Muscle of back (tissue), 13 donors: ENCODE results near the gene TAOK2. TPM values are rescaled to one million over a fixed set of nuclear protein-coding genes. Genes with fewer than 3 reads are reported as not detected.
"Not testable (repeated sequence)": the region's sequence is repeated elsewhere in the genome, so short reads cannot be mapped to it uniquely, and the experiment has no call there.

ENCODE experiments used
- DNase-seq, 3 donors: peaks; one replicate each; pipeline versions ENCODE4 v3.0.0 to v3.0.0-alpha.2; 2013
- long read RNA-seq, 9 donors: transcript quantifications; one replicate each; lab custom pipeline, GENCODE V29; 2026
- polyA plus RNA-seq, 10 donors: library from polyadenylated mRNA; unstranded; fragments of 120-200 nt; gene quantifications; one replicate each; pipeline ENCODE4 v1.2.1, GENCODE V29; 2013; ENCODE audit not compliant: insufficient read length in 10 of 10

The TAOK2 gene
- 10 to 100 TPM; 25.1 to 39.2 (median 32.9) TPM for polyA plus RNA-seq
- long read RNA-seq, donor 1, full-length matches to known transcripts = 2 of 8 reads
- long read RNA-seq, donor 1, partial matches to known transcripts = 6 of 8 reads
- long read RNA-seq, donor 1, other reads (novel, unspliced or antisense) = 0 of 8 reads
- long read RNA-seq, donor 2 = 0 reads
- long read RNA-seq, donor 3 = 0 reads
- long read RNA-seq, donor 4, partial matches to known transcripts = 0 of 1 reads
- long read RNA-seq, donor 4, other reads (novel, unspliced or antisense) = 0 of 1 reads
- long read RNA-seq, donor 5, partial matches to known transcripts = 5 of 5 reads
- long read RNA-seq, donor 5, other reads (novel, unspliced or antisense) = 0 of 5 reads
- long read RNA-seq, donor 6 = 0 reads
- long read RNA-seq, donor 7, partial matches to known transcripts = 0 of 4 reads
- long read RNA-seq, donor 7, other reads (novel, unspliced or antisense) = 0 of 4 reads
- long read RNA-seq, donor 8 = 0 reads
- long read RNA-seq, donor 9 = 0 reads

GRCh38 chr16:29973384-29974246, at the start of gene TAOK2:
Gene TAOK2, plus strand, starts transcription at chr16:29973868. Its CDS starts 3,905 bp downstream, at chr16:29977773.
- DNase-seq = peak; percentile 99 to 100 (median 99)

- DNase-seq = peak in 2 of 3 donors; percentile 6 to 35
Observed at GRCh38 chr16:29925105-29925756, 48.4 kb upstream of the TAOK2 start.

GRCh38 chr16:29925781-29926710, 47.6 kb upstream of the TAOK2 start, which contains the start of gene KCTD13:
Gene KCTD13, minus strand, starts transcription at chr16:29926226. Its CDS starts 193 bp downstream, at chr16:29926033.
- DNase-seq = peak; percentile 87 to 96 (median 93)

- DNase-seq = peak in 2 of 3 donors; percentile 21 to 47
Observed at GRCh38 chr16:29926711-29927052, 47.0 kb upstream of the TAOK2 start.

GRCh38 chr16:29927070-29927905, 46.4 kb upstream of the TAOK2 start:
- DNase-seq = no peak

GRCh38 chr16:29931750-29932149, 41.9 kb upstream of the TAOK2 start:
- not testable (repeated sequence) for DNase-seq

GRCh38 chr16:29940656-29941055, 33.0 kb upstream of the TAOK2 start:
- DNase-seq = no peak

- peak; percentile 29 to 96 (median 68) for DNase-seq
Observed at GRCh38 chr16:29943846-29944799, 29.5 kb upstream of the TAOK2 start.

GRCh38 chr16:29947897-29948296, 25.8 kb upstream of the TAOK2 start:
- DNase-seq = no peak

- DNase-seq = no peak
Observed at GRCh38 chr16:29950806-29951461, 22.7 kb upstream of the TAOK2 start.

- DNase-seq = no peak
Observed at GRCh38 chr16:29951625-29952365, 21.9 kb upstream of the TAOK2 start.

- no peak for DNase-seq
Observed at GRCh38 chr16:29958756-29959155, 14.9 kb upstream of the TAOK2 start.

- no peak for DNase-seq
Observed at GRCh38 chr16:29959293-29959692, 14.4 kb upstream of the TAOK2 start.

- not testable (repeated sequence) for DNase-seq
Observed at GRCh38 chr16:29959821-29960220, 13.8 kb upstream of the TAOK2 start.

GRCh38 chr16:29961127-29961478, 12.6 kb upstream of the TAOK2 start:
- peak in 1 of 3 donors; percentile 26 for DNase-seq

GRCh38 chr16:29961479-29962343, 12.0 kb upstream of the TAOK2 start, which contains the start of gene TMEM219:
Gene TMEM219, plus strand, starts transcription at chr16:29962079. Its CDS starts 1,065 bp downstream, at chr16:29963144.
- DNase-seq = peak; percentile 93 to 97 (median 96)
